GM23338 (cell line): ENCODE results near the gene SEMA3E.

Experiments used
- CREB1 ChIP-seq: fragments of 250-450 bp; sonication (Bioruptor Pico); IDR thresholded peaks from 2 replicates; pipeline ENCODE4 v1.5.0; 2020; ENCODE audit warnings: low read depth, mild to moderate bottlenecking, moderate library complexity
- CTCF ChIP-seq, 2 experiments: fragments of 200-600 bp in 1 of 2; sonication (generic) in 1 of 2; conservative IDR thresholded peaks; 2 replicates each; pipeline versions ENCODE4 v1.5.1 to v1.6.1; 2016 to 2017; ENCODE audit warnings: antibody characterized with exemption in 2 of 2, low read depth in 2 of 2, mild to moderate bottlenecking in 2 of 2, moderate library complexity in 1 of 2
- ETS1 ChIP-seq: IDR thresholded peaks from 2 replicates; pipeline ENCODE4 v1.6.1; 2016; ENCODE audit warnings: antibody characterized with exemption
- EZH2 ChIP-seq: fragments of 200-600 bp; sonication (generic); IDR thresholded peaks from one replicate; pipeline ENCODE4 v1.8.0; 2017; ENCODE audit warnings: antibody characterized with exemption, mild to moderate bottlenecking, low read depth; ENCODE audit not compliant: unreplicated experiment
- EZH2phosphoT487 ChIP-seq: fragments of 200-600 bp; sonication (generic); IDR thresholded peaks from one replicate; pipeline ENCODE4 v1.8.1; 2018; ENCODE audit warnings: antibody characterized with exemption; ENCODE audit not compliant: unreplicated experiment
- JUNB ChIP-seq: IDR thresholded peaks from one replicate; pipeline ENCODE4 v1.6.1; 2016; ENCODE audit warnings: antibody characterized with exemption; ENCODE audit not compliant: unreplicated experiment
- NANOG ChIP-seq: IDR thresholded peaks from 2 replicates; pipeline ENCODE4 v1.6.1; 2016; ENCODE audit warnings: antibody characterized with exemption, borderline replicate concordance
- POLR2AphosphoS5 ChIP-seq: IDR thresholded peaks from 2 replicates; pipeline ENCODE4 v1.6.1; 2016; ENCODE audit warnings: antibody characterized with exemption, low read depth
- REST ChIP-seq: IDR thresholded peaks from one replicate; pipeline ENCODE4 v1.6.1; 2018; ENCODE audit warnings: antibody characterized with exemption; ENCODE audit not compliant: unreplicated experiment
- STAT1 ChIP-seq: IDR thresholded peaks from one replicate; pipeline ENCODE4 v1.6.1; 2016; ENCODE audit warnings: antibody characterized with exemption; ENCODE audit not compliant: unreplicated experiment
- ZNF114 ChIP-seq: fragments of 250-450 bp; sonication (Bioruptor Pico); IDR thresholded peaks from 2 replicates; pipeline ENCODE4 v1.5.0; 2020; ENCODE audit warnings: mild to moderate bottlenecking, moderate library complexity
- ZNF331 ChIP-seq: fragments of 250-450 bp; sonication (Bioruptor Pico); IDR thresholded peaks from 2 replicates; pipeline ENCODE4 v1.5.0; 2020; ENCODE audit warnings: low read depth, mild to moderate bottlenecking, moderate library complexity
- ZNF462 ChIP-seq: fragments of 250-450 bp; sonication (Bioruptor Pico); IDR thresholded peaks from 2 replicates; pipeline ENCODE4 v1.5.0; 2020; ENCODE audit warnings: mild to moderate bottlenecking, moderate library complexity

- TF ChIP-seq ZNF331 (CRISPR knock-in tag) = no peak
- TF ChIP-seq CTCF (conservative IDR thresholded peaks at IDR 0.05; ENCODE audit: low read depth in 2 of 2) = no peak
- TF ChIP-seq CREB1 (CRISPR knock-in tag) = no peak
- no peak for TF ChIP-seq EZH2
- TF ChIP-seq POLR2AphosphoS5 = no peak
- no peak for TF ChIP-seq REST
- no peak for TF ChIP-seq EZH2phosphoT487
- no peak for TF ChIP-seq ETS1
- no peak for TF ChIP-seq STAT1
- no peak for TF ChIP-seq ZNF114 (CRISPR knock-in tag)
- no peak for TF ChIP-seq NANOG
- TF ChIP-seq JUNB = no peak
- TF ChIP-seq ZNF462 = no peak
These were observed 9.2 kb upstream of the SEMA3E start for GRCh38 chr7:83658126-83658525.
